PC-3 (cell line): ENCODE data around the gene PCDHGB4.
A peak's percentile ranks its signal among the peaks of the same experiment; 100 is the strongest.

Experiments
- EZH2phosphoT487 ChIP-seq: fragments of 300-600 bp; sonication (generic); IDR thresholded peaks from 2 replicates; pipeline ENCODE4 v1.6.1; 2018; ENCODE audit warnings: mild to moderate bottlenecking, antibody characterized with exemption, low read length, borderline replicate concordance
- TF ChIP-seq, protein P1 (sequence below): fragments of 300-600 bp; sonication (generic); conservative IDR thresholded peaks from 2 replicates; pipeline ENCODE4 v1.5.1; 2017; ENCODE audit warnings: antibody characterized with exemption, low read depth, mild to moderate bottlenecking, low read length

DNA sequence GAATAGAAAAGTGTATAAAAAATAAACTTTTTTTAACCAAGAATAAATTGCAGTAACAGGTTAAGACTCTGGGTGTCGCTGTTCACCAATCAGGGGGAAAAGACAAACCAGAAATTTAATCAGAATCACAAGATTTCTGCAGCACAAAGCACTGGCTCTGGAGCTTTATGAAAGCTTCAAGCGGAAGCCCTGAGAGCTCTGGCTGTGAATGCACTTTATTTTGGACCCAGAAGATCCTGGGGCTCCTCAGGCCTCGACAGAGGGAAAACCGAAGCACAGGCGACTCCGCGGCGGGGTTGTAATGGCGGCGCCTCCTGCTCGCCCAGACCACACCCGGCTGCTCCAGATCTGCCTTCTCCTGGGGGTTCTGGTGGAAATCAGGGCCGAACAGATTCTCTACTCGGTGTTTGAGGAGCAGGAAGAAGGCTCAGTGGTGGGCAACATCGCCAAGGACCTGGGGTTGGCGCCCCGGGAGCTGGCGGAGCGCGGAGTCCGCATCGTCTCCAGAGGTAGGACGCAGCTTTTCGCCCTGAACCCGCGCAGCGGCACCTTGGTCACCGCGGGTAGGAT is 32.5 kb upstream of the PCDHGB4 start, which contains the start of gene PCDHGA4:
- no peak for TF ChIP-seq EZH2phosphoT487
- TF ChIP-seq, protein P1, sequence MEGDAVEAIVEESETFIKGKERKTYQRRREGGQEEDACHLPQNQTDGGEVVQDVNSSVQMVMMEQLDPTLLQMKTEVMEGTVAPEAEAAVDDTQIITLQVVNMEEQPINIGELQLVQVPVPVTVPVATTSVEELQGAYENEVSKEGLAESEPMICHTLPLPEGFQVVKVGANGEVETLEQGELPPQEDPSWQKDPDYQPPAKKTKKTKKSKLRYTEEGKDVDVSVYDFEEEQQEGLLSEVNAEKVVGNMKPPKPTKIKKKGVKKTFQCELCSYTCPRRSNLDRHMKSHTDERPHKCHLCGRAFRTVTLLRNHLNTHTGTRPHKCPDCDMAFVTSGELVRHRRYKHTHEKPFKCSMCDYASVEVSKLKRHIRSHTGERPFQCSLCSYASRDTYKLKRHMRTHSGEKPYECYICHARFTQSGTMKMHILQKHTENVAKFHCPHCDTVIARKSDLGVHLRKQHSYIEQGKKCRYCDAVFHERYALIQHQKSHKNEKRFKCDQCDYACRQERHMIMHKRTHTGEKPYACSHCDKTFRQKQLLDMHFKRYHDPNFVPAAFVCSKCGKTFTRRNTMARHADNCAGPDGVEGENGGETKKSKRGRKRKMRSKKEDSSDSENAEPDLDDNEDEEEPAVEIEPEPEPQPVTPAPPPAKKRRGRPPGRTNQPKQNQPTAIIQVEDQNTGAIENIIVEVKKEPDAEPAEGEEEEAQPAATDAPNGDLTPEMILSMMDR = peak; percentile 41
